SK-N-SH treated with all-trans-retinoic acid at 6 μM for 48 hours (cell line): ENCODE data around the gene ORAI1.

ENCODE experiments used
- ATAC-seq: fragments of 200-7000 bp; cut with Tn5 transposase; 3 replicates; pipeline ENCODE4 v1.9.1; 2020; ENCODE audit warnings: mild to moderate bottlenecking, moderate library complexity
- ARNTL ChIP-seq: fragments of 450-650 bp; formaldehyde crosslinking; IDR thresholded peaks from 2 replicates; pipeline ENCODE4 v1.5.0; 2020; ENCODE audit warnings: low read depth, mild to moderate bottlenecking, moderate library complexity, borderline replicate concordance
- BACH2 ChIP-seq: fragments of 250-450 bp; sonication (Bioruptor Pico); IDR thresholded peaks from 2 replicates; pipeline ENCODE4 v1.9.0; 2021; ENCODE audit warnings: mild to moderate bottlenecking, borderline replicate concordance
- CSDC2 ChIP-seq: fragments of 250-450 bp; sonication (Bioruptor Pico); IDR thresholded peaks from 2 replicates; pipeline ENCODE4 v1.5.0; 2020; ENCODE audit warnings: mild to moderate bottlenecking, moderate library complexity
- CSRNP3 ChIP-seq: fragments of 250-450 bp; sonication (Bioruptor Pico); IDR thresholded peaks from 2 replicates; pipeline ENCODE4 v1.5.1; 2021; ENCODE audit warnings: mild to moderate bottlenecking, moderate library complexity
- GLIS3 ChIP-seq: fragments of 250-450 bp; sonication (Bioruptor Pico); IDR thresholded peaks from 2 replicates; pipeline ENCODE4 v1.5.0; 2020; ENCODE audit warnings: mild to moderate bottlenecking, moderate library complexity
- ISL1 ChIP-seq: fragments of 250-450 bp; sonication (Bioruptor Pico); IDR thresholded peaks from 2 replicates; pipeline ENCODE4 v2.1.2; 2022; ENCODE audit warnings: mild to moderate bottlenecking, moderate library complexity
- OSR1 ChIP-seq: fragments of 250-450 bp; sonication (Bioruptor Pico); IDR thresholded peaks from 2 replicates; pipeline ENCODE4 v1.8.0; 2022; ENCODE audit warnings: moderate library complexity, mild to moderate bottlenecking, inconsistent platforms
- PATZ1 ChIP-seq: fragments of 250-450 bp; sonication (Bioruptor Pico); IDR thresholded peaks from 2 replicates; pipeline ENCODE4 v1.8.0; 2020; ENCODE audit warnings: mild to moderate bottlenecking, moderate library complexity, borderline replicate concordance
- POU6F1 ChIP-seq: fragments of 250-450 bp; sonication (Bioruptor Pico); IDR thresholded peaks from 2 replicates; pipeline ENCODE4 v1.8.0; 2021; ENCODE audit warnings: low read depth, mild to moderate bottlenecking, moderate library complexity, borderline replicate concordance
- PPARA ChIP-seq: fragments of 250-450 bp; sonication (Bioruptor Pico); IDR thresholded peaks from 2 replicates; pipeline ENCODE4 v1.5.0; 2020; ENCODE audit warnings: mild to moderate bottlenecking, borderline replicate concordance
- RARB ChIP-seq: fragments of 250-450 bp; sonication (Bioruptor Pico); IDR thresholded peaks from 2 replicates; pipeline ENCODE4 v1.8.0; 2021; ENCODE audit warnings: mild to moderate bottlenecking, moderate library complexity
- TOX ChIP-seq: fragments of 250-450 bp; sonication (Bioruptor Pico); IDR thresholded peaks from 2 replicates; pipeline ENCODE4 v1.8.0; 2021; ENCODE audit warnings: mild to moderate bottlenecking, moderate library complexity, borderline replicate concordance
- TSHZ2 ChIP-seq: fragments of 250-450 bp; sonication (Bioruptor Pico); IDR thresholded peaks from 2 replicates; pipeline ENCODE4 v1.5.0; 2020; ENCODE audit warnings: mild to moderate bottlenecking, moderate library complexity
- ZC3H10 ChIP-seq: fragments of 250-450 bp; sonication (Bioruptor Pico); IDR thresholded peaks from 2 replicates; pipeline ENCODE4 v1.5.1; 2021; ENCODE audit warnings: mild to moderate bottlenecking, moderate library complexity
- ZFP30 ChIP-seq: fragments of 450-650 bp; formaldehyde crosslinking; IDR thresholded peaks from 2 replicates; pipeline ENCODE4 v1.5.0; 2022; ENCODE audit warnings: mild to moderate bottlenecking, moderate library complexity
- ZNF565 ChIP-seq: fragments of 450-650 bp; formaldehyde crosslinking; conservative IDR thresholded peaks from 2 replicates; pipeline ENCODE4 v1.5.0; 2020; ENCODE audit warnings: low read depth, mild to moderate bottlenecking, moderate library complexity
- ZNF70 ChIP-seq: fragments of 450-650 bp; formaldehyde crosslinking; IDR thresholded peaks from 2 replicates; pipeline ENCODE4 v1.5.0; 2020; ENCODE audit warnings: mild to moderate bottlenecking, moderate library complexity
- ZNF8 ChIP-seq: fragments of 450-650 bp; formaldehyde crosslinking; IDR thresholded peaks from 2 replicates; pipeline ENCODE4 v1.5.0; 2020; ENCODE audit warnings: mild to moderate bottlenecking, moderate library complexity

The ORAI1 gene

GRCh38 chr12:121628536-121628935 is 2.2 kb downstream of the ORAI1 start:
- no peak for TF ChIP-seq ZNF70
- no peak for TF ChIP-seq BACH2 (CRISPR knock-in tag)
- no peak for TF ChIP-seq PATZ1 (CRISPR knock-in tag)
- no peak for TF ChIP-seq ZNF565 (CRISPR knock-in tag)
- no peak for TF ChIP-seq ZFP30 (CRISPR knock-in tag)
- no peak for TF ChIP-seq GLIS3
- TF ChIP-seq ISL1 (CRISPR knock-in tag) = no peak
- TF ChIP-seq ARNTL (CRISPR knock-in tag) = no peak
- TF ChIP-seq CSRNP3 (CRISPR knock-in tag) = no peak
- TF ChIP-seq PPARA (CRISPR knock-in tag) = no peak
- TF ChIP-seq TOX = no peak
- TF ChIP-seq POU6F1 (CRISPR knock-in tag) = no peak
- no peak for TF ChIP-seq TSHZ2 (CRISPR knock-in tag)
- TF ChIP-seq CSDC2 (CRISPR knock-in tag) = no peak
- no peak for TF ChIP-seq ZNF8 (CRISPR knock-in tag)
- TF ChIP-seq OSR1 (CRISPR knock-in tag) = no peak
- TF ChIP-seq RARB (CRISPR knock-in tag) = no peak
- no peak for ATAC-seq

GRCh38 chr12:121630791-121631355 is 4.5 kb downstream of the ORAI1 start:
- ATAC-seq = no peak
- no peak for TF ChIP-seq OSR1 (CRISPR knock-in tag)
- TF ChIP-seq CSRNP3 (CRISPR knock-in tag) = no peak
- TF ChIP-seq ARNTL (CRISPR knock-in tag) = no peak
- TF ChIP-seq ZFP30 (CRISPR knock-in tag) = no peak
- no peak for TF ChIP-seq ZC3H10 (CRISPR knock-in tag)
- TF ChIP-seq PATZ1 (CRISPR knock-in tag) = no peak
